Activated CD8-positive, alpha-beta T cell treated with anti-CD3 and anti-CD28 coated beads, Interleukin-2, amount 10 ng/mL, durations not matched to agents 7 days and 5 days (primary cell): ENCODE measurements around the gene NUF2. TPM values are rescaled to one million over a fixed set of nuclear protein-coding genes. Genes with fewer than 3 reads are reported as not detected.
A peak's percentile ranks its signal among the peaks of the same experiment; 100 is the strongest.
"Not testable (repeated sequence)": the region's sequence is repeated elsewhere in the genome, so short reads cannot be mapped to it uniquely, and the experiment has no call there.

ENCODE experiments used
- ATAC-seq: fragments of 150-1000 bp; cut with Tn5 transposase; one replicate; pipeline ENCODE4 v1.10.0; 2021; ENCODE audit warnings: moderate library complexity
- CTCF ChIA-PET: fragments of 350-600 bp; sonication (Branson Sonifier 250); formaldehyde crosslinking; loops from one replicate; lab custom pipeline; 2021; ENCODE audit warnings: antibody characterized with exemption; lab: Charles Lee
- POLR2A ChIA-PET: fragments of 350-600 bp; sonication (Branson Sonifier 250); formaldehyde crosslinking; loops from one replicate; lab custom pipeline; 2021; ENCODE audit warnings: antibody characterized with exemption; lab: Charles Lee
- DNase-seq: peaks from one replicate; pipeline ENCODE4 v3.0.0-alpha.2; 2020
- H3K27ac Mint-ChIP-seq: one replicate; pipeline ENCODE4 v1.8.0; 2021; ENCODE audit warnings: mild to moderate bottlenecking, mixed read lengths
- H3K27me3 Mint-ChIP-seq: one replicate; pipeline ENCODE4 v1.8.0; 2021; ENCODE audit warnings: low read depth, mixed read lengths
- H3K36me3 Mint-ChIP-seq: one replicate; pipeline ENCODE4 v1.8.0; 2021; ENCODE audit warnings: low read depth, mixed read lengths
- H3K4me1 Mint-ChIP-seq: one replicate; pipeline ENCODE4 v1.8.0; 2021; ENCODE audit warnings: low read depth, mixed read lengths
- H3K4me3 Mint-ChIP-seq: one replicate; pipeline ENCODE4 v1.8.0; 2021; ENCODE audit warnings: mild to moderate bottlenecking, mixed read lengths
- H3K9me3 Mint-ChIP-seq: one replicate; pipeline ENCODE4 v1.8.0; 2022; ENCODE audit warnings: mixed read lengths; ENCODE audit not compliant: insufficient read depth
- total RNA-seq, 2 experiments: library from RNA; stranded (reverse); gene quantifications; one replicate each; pipeline ENCODE4 v1.2.3, GENCODE V29; 2021

The NUF2 gene
- 10 to 100 TPM; 75.2 to 81.1 TPM for total RNA-seq

GRCh38 chr1:163321311-163322305 is at the start of gene NUF2:
NUF2 (plus strand) TSS chr1:163321954; CDS start chr1:163326052, 4,098 bp downstream.
- H3K9me3 Mint-ChIP-seq = no peaks in the 10 kb centered on the region
- H3K27me3 Mint-ChIP-seq = no peaks in the 10 kb centered on the region
- DNase-seq (peak; percentile 98), ATAC-seq (peak; percentile 97)
- peaks cover 27% of the 10 kb centered on the region for H3K36me3 Mint-ChIP-seq
- CTCF ChIA-PET = interaction anchor here (1.0 to 1.9 kb wide), 3 partner anchors 250 to 473 kb away, joined by 4 to 6 read pairs (median 4); no protein-coding TSS in a partner anchor
- H3K27ac Mint-ChIP-seq = peak within 1 kb of the TSS; percentile 96
- peaks cover 40% of the 10 kb centered on the region for H3K4me1 Mint-ChIP-seq
- H3K4me3 Mint-ChIP-seq = peak within 1 kb of the TSS; percentile 91
- POLR2A ChIA-PET = interaction anchor here (0.6 to 1.2 kb wide), 4 partner anchors 22 to 1259 kb away, joined by 3 read pairs; no protein-coding TSS in a partner anchor

- Mint-ChIP-seq H3K4me1 (no peaks in the 10 kb centered on the region), H3K4me3 (no peak overlapping the region), H3K27ac (no peak overlapping the region), H3K27me3 (no peaks in the 10 kb centered on the region), H3K9me3 (peaks cover 20% of the 10 kb centered on the region), H3K36me3 (peaks cover 21% of the 10 kb centered on the region)
- ATAC-seq (no peak), DNase-seq (no peak)
- ChIA-PET POLR2A (no interaction called here), CTCF (no interaction called here)
Observed at GRCh38 chr1:163273766-163274441, 47.9 kb upstream of the NUF2 start.

- ChIA-PET CTCF (no interaction called here), POLR2A (no interaction called here)
- Mint-ChIP-seq H3K9me3 (peaks cover 29% of the 10 kb centered on the region), H3K36me3 (peaks cover 23% of the 10 kb centered on the region), H3K27me3 (no peaks in the 10 kb centered on the region), H3K4me3 (no peak overlapping the region), H3K4me1 (no peaks in the 10 kb centered on the region), H3K27ac (no peak overlapping the region)
- ATAC-seq (no peak), DNase-seq (no peak)
Observed at GRCh38 chr1:163275222-163275621, 46.5 kb upstream of the NUF2 start.

GRCh38 chr1:163278602-163279001 is 43.2 kb upstream of the NUF2 start:
- Mint-ChIP-seq H3K9me3 (peaks cover 29% of the 10 kb centered on the region), H3K27ac (no peak overlapping the region), H3K4me3 (no peak overlapping the region), H3K36me3 (peaks cover 34% of the 10 kb centered on the region), H3K4me1 (no peaks in the 10 kb centered on the region), H3K27me3 (no peaks in the 10 kb centered on the region)
- ChIA-PET POLR2A (no interaction called here), CTCF (no interaction called here)
- no peak for ATAC-seq
- DNase-seq = no peak

GRCh38 chr1:163284867-163285266 is 36.9 kb upstream of the NUF2 start:
- POLR2A ChIA-PET, ATAC-seq, H3K27me3 Mint-ChIP-seq, H3K27ac Mint-ChIP-seq, DNase-seq, H3K4me3 Mint-ChIP-seq, H3K4me1 Mint-ChIP-seq, CTCF ChIA-PET, H3K9me3 Mint-ChIP-seq: not testable (repeated sequence)
- peaks cover 13% of the 10 kb centered on the region for H3K36me3 Mint-ChIP-seq

- H3K4me3 Mint-ChIP-seq = no peak overlapping the region
- peaks cover 4% of the 10 kb centered on the region for H3K4me1 Mint-ChIP-seq
- CTCF ChIA-PET = no interaction called here
- no peaks in the 10 kb centered on the region for H3K9me3 Mint-ChIP-seq
- peaks cover 28% of the 10 kb centered on the region for H3K36me3 Mint-ChIP-seq
- H3K27me3 Mint-ChIP-seq = no peaks in the 10 kb centered on the region
- ATAC-seq (no peak), DNase-seq (no peak)
- H3K27ac Mint-ChIP-seq = no peak overlapping the region
- POLR2A ChIA-PET = no interaction called here
Observed at GRCh38 chr1:163290025-163290640, 31.6 kb upstream of the NUF2 start.

- ChIA-PET POLR2A (no interaction called here), CTCF (no interaction called here)
- H3K9me3 Mint-ChIP-seq = no peaks in the 10 kb centered on the region
- no peak overlapping the region for H3K27ac Mint-ChIP-seq
- DNase-seq = no peak
- H3K36me3 Mint-ChIP-seq = peaks cover 28% of the 10 kb centered on the region
- H3K4me1 Mint-ChIP-seq = peaks cover 4% of the 10 kb centered on the region
- ATAC-seq = no peak
- H3K4me3 Mint-ChIP-seq = no peak overlapping the region
- H3K27me3 Mint-ChIP-seq = no peaks in the 10 kb centered on the region
Observed at GRCh38 chr1:163291461-163291860, 30.3 kb upstream of the NUF2 start.

- CTCF ChIA-PET, H3K27me3 Mint-ChIP-seq, POLR2A ChIA-PET, H3K27ac Mint-ChIP-seq, DNase-seq, H3K4me3 Mint-ChIP-seq, H3K4me1 Mint-ChIP-seq, H3K9me3 Mint-ChIP-seq, ATAC-seq: not testable (repeated sequence)
- H3K36me3 Mint-ChIP-seq = peaks cover 29% of the 10 kb centered on the region
Observed at GRCh38 chr1:163292153-163292552, 29.6 kb upstream of the NUF2 start.

- POLR2A ChIA-PET, DNase-seq, H3K4me1 Mint-ChIP-seq, H3K27me3 Mint-ChIP-seq, H3K9me3 Mint-ChIP-seq, ATAC-seq, H3K4me3 Mint-ChIP-seq, CTCF ChIA-PET, H3K27ac Mint-ChIP-seq: not testable (repeated sequence)
- H3K36me3 Mint-ChIP-seq = peaks cover 32% of the 10 kb centered on the region
Observed at GRCh38 chr1:163293497-163293896, 28.3 kb upstream of the NUF2 start.

- H3K27me3 Mint-ChIP-seq = no peaks in the 10 kb centered on the region
- DNase-seq (no peak), ATAC-seq (no peak)
- H3K27ac Mint-ChIP-seq = no peak overlapping the region
- CTCF ChIA-PET = no interaction called here
- no peak overlapping the region for H3K4me3 Mint-ChIP-seq
- no peaks in the 10 kb centered on the region for H3K4me1 Mint-ChIP-seq
- H3K36me3 Mint-ChIP-seq = peaks cover 37% of the 10 kb centered on the region
- H3K9me3 Mint-ChIP-seq = no peaks in the 10 kb centered on the region
- POLR2A ChIA-PET = no interaction called here
Observed at GRCh38 chr1:163295949-163296348, 25.8 kb upstream of the NUF2 start.

- H3K9me3 Mint-ChIP-seq = no peaks in the 10 kb centered on the region
- no peaks in the 10 kb centered on the region for H3K4me1 Mint-ChIP-seq
- no peak for DNase-seq
- no peaks in the 10 kb centered on the region for H3K27me3 Mint-ChIP-seq
- H3K36me3 Mint-ChIP-seq = peaks cover 35% of the 10 kb centered on the region
- ChIA-PET CTCF (interaction anchor here (0.8 kb wide), 1 partner anchor 19 kb away, joined by 5 read pairs; no protein-coding TSS in a partner anchor), POLR2A (no interaction called here)
- no peak overlapping the region for H3K27ac Mint-ChIP-seq
- ATAC-seq = no peak
- no peak overlapping the region for H3K4me3 Mint-ChIP-seq
Observed at GRCh38 chr1:163296504-163297263, 25.1 kb upstream of the NUF2 start.
